HG03159 (cell line): ENCODE data around the gene LRRC14B.
"Not testable (repeated sequence)": the region's sequence is repeated elsewhere in the genome, so short reads cannot be mapped to it uniquely, and the experiment has no call there.

Source experiments
- ATAC-seq: cut with Tn5 transposase; IDR thresholded peaks from one replicate; pipeline ENCODE4 v1.9.1; 2021; ENCODE audit warnings: mild to moderate bottlenecking, moderate library complexity; ENCODE audit not compliant: unreplicated experiment

The LRRC14B gene

GRCh38 chr5:159448-160172, 31.7 kb upstream of the LRRC14B start:
- no peak for ATAC-seq

GRCh38 chr5:160173-160510, 31.2 kb upstream of the LRRC14B start:
- no peak for ATAC-seq

GRCh38 chr5:160921-161802, 30.1 kb upstream of the LRRC14B start:
- no peak for ATAC-seq

GRCh38 chr5:161803-162110, 29.5 kb upstream of the LRRC14B start:
- no peak for ATAC-seq

GRCh38 chr5:162190-162564, 29.1 kb upstream of the LRRC14B start:
- ATAC-seq = no peak

GRCh38 chr5:162565-163337, 28.5 kb upstream of the LRRC14B start:
- ATAC-seq = no peak

GRCh38 chr5:163338-163620, 28.0 kb upstream of the LRRC14B start:
- ATAC-seq = no peak

- no peak for ATAC-seq
Measured at GRCh38 chr5:163841-164240, 27.5 kb upstream of the LRRC14B start.

GRCh38 chr5:164244-164643, 27.1 kb upstream of the LRRC14B start:
- ATAC-seq = no peak

- not testable (repeated sequence) for ATAC-seq
Measured at GRCh38 chr5:164783-165182, 26.5 kb upstream of the LRRC14B start.

GRCh38 chr5:166441-167372, 24.6 kb upstream of the LRRC14B start:
- no peak for ATAC-seq

GRCh38 chr5:167511-167910, 23.8 kb upstream of the LRRC14B start:
- no peak for ATAC-seq

GRCh38 chr5:167982-168660, 23.2 kb upstream of the LRRC14B start:
- ATAC-seq = no peak

- ATAC-seq = no peak
Measured at GRCh38 chr5:169071-169727, 22.1 kb upstream of the LRRC14B start.

GRCh38 chr5:169728-170094, 21.6 kb upstream of the LRRC14B start:
- ATAC-seq = no peak

GRCh38 chr5:170971-171800, 20.1 kb upstream of the LRRC14B start:
- ATAC-seq = no peak

- ATAC-seq = no peak
Measured at GRCh38 chr5:171801-172331, 19.4 kb upstream of the LRRC14B start.

GRCh38 chr5:172421-172820, 18.9 kb upstream of the LRRC14B start:
- ATAC-seq = no peak

- no peak for ATAC-seq
Measured at GRCh38 chr5:172841-173251, 18.4 kb upstream of the LRRC14B start.
